PC-3 (cell line): ENCODE data around the gene PTPRE. TPM values are rescaled to one million over a fixed set of nuclear protein-coding genes. Genes with fewer than 3 reads are reported as not detected.

Experiments
- ATAC-seq: fragments of 200-7000 bp; cut with Tn5 transposase; 2 replicates; pipeline ENCODE4 v1.9.1; 2020; ENCODE audit warnings: mild to moderate bottlenecking, moderate library complexity
- BruUV-seq: library from RNA; stranded (reverse); fragments of 400-500 nt; replicated peaks from 2 replicates; lab custom pipeline; 2021; lab: Mats Ljungman, UMichigan
- CTCF ChIA-PET: fragments of 300-600 bp; sonication (Branson Sonifier 250); formaldehyde crosslinking; loops from one replicate; lab custom pipeline; 2022; ENCODE audit warnings: antibody characterized with exemption; lab: Charles Lee
- POLR2A ChIA-PET: fragments of 300-600 bp; sonication (Branson Sonifier 250); formaldehyde crosslinking; loops from one replicate; lab custom pipeline; 2022; ENCODE audit warnings: antibody characterized with exemption; ENCODE audit not compliant: unreplicated experiment; lab: Charles Lee
- DNase-seq: peaks from one replicate; pipeline ENCODE4 v3.0.0-alpha.2; 2015
- H2AFZ ChIP-seq: fragments of 300-600 bp; sonication (generic); 2 replicates; pipeline ENCODE4 v1.6.0; 2016; ENCODE audit warnings: antibody characterized with exemption, low read length
- H3F3A ChIP-seq: fragments of 300-600 bp; sonication (generic); one replicate; pipeline ENCODE4 v1.6.0; 2017; ENCODE audit warnings: antibody characterized with exemption, low read length, control low read depth, mild to moderate bottlenecking; ENCODE audit not compliant: unreplicated experiment
- H3K27ac ChIP-seq: fragments of 300-600 bp; sonication (generic); 2 replicates; pipeline ENCODE4 v1.5.1; 2016; ENCODE audit warnings: mild to moderate bottlenecking, low read length
- H3K27me3 ChIP-seq: fragments of 300-600 bp; sonication (generic); 2 replicates; pipeline ENCODE4 v1.6.1; 2016; ENCODE audit warnings: low read length, mixed read lengths
- H3K36me3 ChIP-seq: fragments of 300-600 bp; sonication (generic); 2 replicates; pipeline ENCODE4 v1.6.1; 2016; ENCODE audit warnings: low read depth, mixed run types, low read length, mixed read lengths
- H3K4me1 ChIP-seq: fragments of 300-600 bp; sonication (generic); 2 replicates; pipeline ENCODE4 v1.5.1; 2016; ENCODE audit warnings: low read length; ENCODE audit not compliant: insufficient read depth
- H3K4me2 ChIP-seq: fragments of 300-600 bp; sonication (generic); 2 replicates; pipeline ENCODE4 v1.6.0; 2016; ENCODE audit warnings: low read length
- H3K4me3 ChIP-seq: fragments of 300-600 bp; sonication (generic); 2 replicates; pipeline ENCODE4 v1.5.1; 2016; ENCODE audit warnings: mild to moderate bottlenecking, low read length, mixed read lengths
- H3K79me2 ChIP-seq: fragments of 300-600 bp; sonication (generic); 2 replicates; pipeline ENCODE4 v1.6.1; 2017; ENCODE audit warnings: low read length, mixed read lengths
- H3K9ac ChIP-seq: fragments of 300-600 bp; sonication (generic); 2 replicates; pipeline ENCODE4 v1.6.0; 2016; ENCODE audit warnings: mild to moderate bottlenecking, low read length
- H3K9me2 ChIP-seq: fragments of 300-600 bp; sonication (generic); replicated peaks from 2 replicates; pipeline ENCODE4 v1.6.1; 2016; ENCODE audit warnings: mixed run types, low read length, mixed read lengths
- H3K9me3 ChIP-seq: fragments of 300-600 bp; sonication (generic); 2 replicates; pipeline ENCODE4 v1.6.1; 2016; ENCODE audit warnings: low read length, mixed read lengths
- H4K20me1 ChIP-seq: fragments of 300-600 bp; sonication (generic); 2 replicates; pipeline ENCODE4 v1.6.1; 2016; ENCODE audit warnings: low read length, mixed read lengths
- CTCF ChIP-seq: fragments of 300-600 bp; sonication (generic); conservative IDR thresholded peaks from 2 replicates; pipeline ENCODE4 v1.5.1; 2017; ENCODE audit warnings: antibody characterized with exemption, low read depth, mild to moderate bottlenecking, low read length
- EZH2 ChIP-seq: fragments of 300-600 bp; sonication (generic); IDR thresholded peaks from one replicate; pipeline ENCODE4 v1.6.1; 2017; ENCODE audit warnings: antibody characterized with exemption, mild to moderate bottlenecking, low read length; ENCODE audit not compliant: unreplicated experiment
- EZH2phosphoT487 ChIP-seq: fragments of 300-600 bp; sonication (generic); IDR thresholded peaks from 2 replicates; pipeline ENCODE4 v1.6.1; 2018; ENCODE audit warnings: mild to moderate bottlenecking, antibody characterized with exemption, low read length, borderline replicate concordance
- intact Hi-C: fragments of 100-400 bp; cut with micrococcal nuclease; formaldehyde crosslinking; loops from 2 replicates; pipeline ENCODE4 v1.9.0; 2023
- total RNA-seq: library from RNA; depleted of rRNA; stranded (reverse); fragments of >200 nt; gene quantifications from 2 replicates; pipeline ENCODE4 v1.2.3, GENCODE V29; 2014

The PTPRE gene
- total RNA-seq, 1 experiment from 2014 or later, result 3.1 TPM

- POLR2A ChIA-PET, result no interaction called here
- Histone ChIP-seq H3K36me3 (no peaks in the 10 kb centered on the region), H3K4me2 (no peak overlapping the region), H3K27me3 (no peaks in the 10 kb centered on the region), H3F3A (no peaks in the 10 kb centered on the region), H4K20me1 (no peaks in the 10 kb centered on the region), H3K4me3 (no peak overlapping the region), H3K4me1 (peaks cover 5% of the 10 kb centered on the region), H2AFZ (no peak overlapping the region), H3K9ac (no peak overlapping the region), H3K27ac (no peak overlapping the region), H3K9me3 (no peaks in the 10 kb centered on the region), H3K79me2 (no peaks in the 10 kb centered on the region), H3K9me2 (no peaks in the 10 kb centered on the region)
- ATAC-seq, result no peak
- intact Hi-C loops, result no loop called here
- no TSS peak for BruUV-seq
- DNase-seq, result no peak
- TF ChIP-seq EZH2, result no peak
- TF ChIP-seq EZH2phosphoT487, result no peak
- TF ChIP-seq CTCF, result no peak
- CTCF ChIA-PET, result no interaction called here
Observed at GRCh38 chr10:128042131-128042610, 135.3 kb downstream of the PTPRE start.

- H3K27ac ChIP-seq, result no peak overlapping the region
- intact Hi-C loops, result no loop called here
- H3K79me2 ChIP-seq, result no peaks in the 10 kb centered on the region
- DNase-seq (no peak), ATAC-seq (no peak)
- H4K20me1 ChIP-seq, result no peaks in the 10 kb centered on the region
- H3K27me3 ChIP-seq, result no peaks in the 10 kb centered on the region
- no TSS peak for BruUV-seq
- ChIA-PET POLR2A (interaction anchor here (0.7 kb wide), 1 partner anchor 33 kb away, joined by 6 read pairs; no protein-coding TSS in a partner anchor), CTCF (interaction anchor here (1.1 kb wide), 1 partner anchor 26 kb away, joined by 3 read pairs; no protein-coding TSS in a partner anchor)
- TF ChIP-seq EZH2 (no peak), CTCF (no peak), EZH2phosphoT487 (no peak)
- peaks cover 17% of the 10 kb centered on the region for H3K4me1 ChIP-seq
- H3F3A ChIP-seq, result no peaks in the 10 kb centered on the region
- no peak overlapping the region for H3K9ac ChIP-seq
- H3K36me3 ChIP-seq, result no peaks in the 10 kb centered on the region
- no peak overlapping the region for H2AFZ ChIP-seq
- H3K4me2 ChIP-seq, result no peak overlapping the region
- H3K9me3 ChIP-seq, result no peaks in the 10 kb centered on the region
- no peak overlapping the region for H3K4me3 ChIP-seq
- H3K9me2 ChIP-seq, result no peaks in the 10 kb centered on the region
Observed at GRCh38 chr10:128043259-128044045, 136.5 kb downstream of the PTPRE start.

- H3K9me3 ChIP-seq, result no peaks in the 10 kb centered on the region
- DNase-seq (no peak), ATAC-seq (no peak)
- TF ChIP-seq EZH2, result no peak
- no peak for TF ChIP-seq CTCF
- TF ChIP-seq EZH2phosphoT487, result no peak
- no peak overlapping the region for H3K4me2 ChIP-seq
- intact Hi-C loops, result no loop called here
- H3K9ac ChIP-seq, result no peak overlapping the region
- no peak overlapping the region for H3K4me3 ChIP-seq
- H3K9me2 ChIP-seq, result no peaks in the 10 kb centered on the region
- no peaks in the 10 kb centered on the region for H3F3A ChIP-seq
- no peak overlapping the region for H3K27ac ChIP-seq
- H2AFZ ChIP-seq, result no peak overlapping the region
- no peaks in the 10 kb centered on the region for H3K27me3 ChIP-seq
- no peaks in the 10 kb centered on the region for H3K79me2 ChIP-seq
- H4K20me1 ChIP-seq, result no peaks in the 10 kb centered on the region
- CTCF ChIA-PET, result interaction anchor here (1.1 kb wide), 1 partner anchor 25 kb away, joined by 3 read pairs; no protein-coding TSS in a partner anchor
- H3K4me1 ChIP-seq, result peaks cover 23% of the 10 kb centered on the region
- no peaks in the 10 kb centered on the region for H3K36me3 ChIP-seq
- POLR2A ChIA-PET, result interaction anchor here (0.7 kb wide), 1 partner anchor 32 kb away, joined by 6 read pairs; no protein-coding TSS in a partner anchor
- no TSS peak for BruUV-seq
Observed at GRCh38 chr10:128044186-128044585, 137.3 kb downstream of the PTPRE start.
